Endothelial cell of umbilical vein (primary cell): ENCODE data around the gene ATG13.

ENCODE experiments used
- CTCF ChIP-seq, 2 donors: IDR thresholded peaks; 1 replicate in 1 of 2; 2 replicates in 1 of 2; pipeline ENCODE4 v1.5.1; 2011; ENCODE audit warnings: low read length in 2 of 2, mild to moderate bottlenecking in 2 of 2, moderate library complexity in 2 of 2, control low read depth in 1 of 2, inconsistent platforms in 1 of 2, low read depth in 1 of 2; ENCODE audit not compliant: insufficient read depth in 1 of 2; ENCODE audit errors: extremely low read depth in 1 of 2
- EZH2 ChIP-seq: IDR thresholded peaks from 2 replicates; pipeline ENCODE4 v1.6.1; 2012; ENCODE audit warnings: borderline replicate concordance, low read depth, mild to moderate bottlenecking, moderate library complexity, low read length, inconsistent platforms; ENCODE audit not compliant: severe bottlenecking
- FOS ChIP-seq: IDR thresholded peaks from 2 replicates; pipeline ENCODE4 v1.6.1; 2011; ENCODE audit warnings: mild to moderate bottlenecking, low read length, moderate library complexity, borderline replicate concordance; ENCODE audit not compliant: insufficient read depth
- JUN ChIP-seq: IDR thresholded peaks from 2 replicates; pipeline ENCODE4 v1.6.1; 2011; ENCODE audit warnings: borderline replicate concordance, low read depth; ENCODE audit not compliant: insufficient read length, insufficient read depth
- MYC ChIP-seq: IDR thresholded peaks from one replicate; pipeline ENCODE4 v1.6.1; 2011; ENCODE audit warnings: mild to moderate bottlenecking, low read depth, low read length
- POLR2A ChIP-seq: IDR thresholded peaks from 2 replicates; pipeline ENCODE4 v1.6.1; 2012; ENCODE audit warnings: low read depth, mild to moderate bottlenecking, control low read depth, low read length
- POLR2AphosphoS5 ChIP-seq: IDR thresholded peaks from 2 replicates; pipeline ENCODE4 v1.6.1; 2012; ENCODE audit warnings: low read depth, mild to moderate bottlenecking, control low read depth, low read length, moderate library complexity; ENCODE audit not compliant: insufficient read depth
- TF ChIP-seq, protein P1 (sequence below): IDR thresholded peaks from 2 replicates; pipeline ENCODE4 v1.6.1; 2011; ENCODE audit not compliant: insufficient read depth, insufficient read length

DNA sequence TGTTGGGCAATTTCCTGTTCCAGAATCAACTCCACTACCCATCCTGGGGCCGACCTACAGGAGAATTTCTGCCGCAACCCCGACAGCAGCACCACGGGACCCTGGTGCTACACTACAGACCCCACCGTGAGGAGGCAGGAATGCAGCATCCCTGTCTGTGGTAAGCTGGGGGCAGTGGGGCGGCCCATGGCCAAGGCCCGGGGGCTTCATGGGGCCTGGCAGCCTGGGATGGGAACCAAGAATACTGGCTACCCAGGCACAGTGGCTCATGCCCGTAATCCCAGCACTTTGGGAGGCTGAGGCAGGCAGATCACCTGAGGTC, 106.0 kb downstream of the ATG13 start:
- TF ChIP-seq CTCF (IDR thresholded peaks at IDR 0.05; ENCODE audit: extremely low read depth in 1 of 2, insufficient read depth in 1 of 2, low read depth in 1 of 2, low read length in 2 of 2) (no peak), POLR2A (no peak), POLR2AphosphoS5 (no peak), EZH2 (no peak), FOS (no peak), MYC (no peak), JUN (no peak)
- TF ChIP-seq, protein P1, sequence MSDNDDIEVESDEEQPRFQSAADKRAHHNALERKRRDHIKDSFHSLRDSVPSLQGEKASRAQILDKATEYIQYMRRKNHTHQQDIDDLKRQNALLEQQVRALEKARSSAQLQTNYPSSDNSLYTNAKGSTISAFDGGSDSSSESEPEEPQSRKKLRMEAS: no peak
